T-helper 1 cell (primary cell): ENCODE results near the gene FAM89A.
"Not testable (repeated sequence)": the region's sequence is repeated elsewhere in the genome, so short reads cannot be mapped to it uniquely, and the experiment has no call there.

Experiments
- DNase-seq, 5 donors: peaks; one replicate each; pipeline ENCODE4 v3.0.0-alpha.2; 2012 to 2020

Gene FAM89A

GRCh38 chr1:230987448-230987847 lies 52.6 kb downstream of the FAM89A start:
- DNase-seq: no peak

- DNase-seq: no peak
Measured at GRCh38 chr1:230986976-230987375, 53.1 kb downstream of the FAM89A start.

- no peak for DNase-seq
Measured at GRCh38 chr1:230985711-230986110, 54.3 kb downstream of the FAM89A start.

- not testable (repeated sequence) for DNase-seq
Measured at GRCh38 chr1:230984622-230985515, 55.2 kb downstream of the FAM89A start.

- no peak for DNase-seq
Measured at GRCh38 chr1:230983811-230984210, 56.2 kb downstream of the FAM89A start.

- no peak for DNase-seq
Measured at GRCh38 chr1:230982696-230983095, 57.4 kb downstream of the FAM89A start.

- peak in 1 of 5 donors; percentile 23 for DNase-seq
Measured at GRCh38 chr1:230979952-230980351, 60.1 kb downstream of the FAM89A start.

- DNase-seq: no peak
Measured at GRCh38 chr1:230979389-230979716, 60.7 kb downstream of the FAM89A start.

- DNase-seq: peak; percentile 92 to 99 (median 95)
Measured at GRCh38 chr1:230978491-230979388, 61.3 kb downstream of the FAM89A start, which contains the start of the genes ARV1 and TTC13. ARV1 (plus strand) TSS chr1:230979094; CDS start chr1:230979106, 12 bp downstream. TTC13 (minus strand) TSS chr1:230978861; CDS start chr1:230978830, 31 bp downstream.

GRCh38 chr1:230977761-230978490 lies 62.1 kb downstream of the FAM89A start:
- peak in 4 of 5 donors; percentile 16 to 31 (median 22) for DNase-seq

GRCh38 chr1:230976825-230977747 lies 63.0 kb downstream of the FAM89A start:
- DNase-seq: peak in 4 of 5 donors; percentile 19 to 75 (median 28)

GRCh38 chr1:230976360-230976759 lies 63.7 kb downstream of the FAM89A start:
- DNase-seq: no peak

- no peak for DNase-seq
Measured at GRCh38 chr1:230975636-230976035, 64.4 kb downstream of the FAM89A start.

GRCh38 chr1:230972855-230973271 lies 67.2 kb downstream of the FAM89A start:
- peak; percentile 26 to 91 (median 51) for DNase-seq

GRCh38 chr1:230971771-230972170 lies 68.3 kb downstream of the FAM89A start:
- no peak for DNase-seq

GRCh38 chr1:230970432-230970831 lies 69.6 kb downstream of the FAM89A start:
- DNase-seq: no peak
